K562 (cell line): ENCODE data around the gene PHOSPHO1. TPM values are rescaled to one million over a fixed set of nuclear protein-coding genes. Genes with fewer than 3 reads are reported as not detected.

Experiments used
- ATF7 ChIP-seq: fragments of 450-650 bp; IDR thresholded peaks from 2 replicates; pipeline ENCODE4 v1.7.1; 2014; ENCODE audit warnings: mild to moderate bottlenecking, moderate library complexity
- CBX1 ChIP-seq: sonication (generic); IDR thresholded peaks from 2 replicates; pipeline ENCODE4 v1.6.1; 2016; ENCODE audit warnings: antibody characterized with exemption, low read depth, mild to moderate bottlenecking
- CCAR2 ChIP-seq: fragments of 200-400 bp; formaldehyde crosslinking; IDR thresholded peaks from 2 replicates; pipeline ENCODE4 v1.6.1; 2017; ENCODE audit warnings: mild to moderate bottlenecking, low read depth, low read length
- CTCF ChIP-seq, 3 experiments: IDR thresholded peaks in 2 of 3; conservative IDR thresholded peaks in 1 of 3; 2 replicates each; pipeline ENCODE4 v1.5.1; 2011 to 2012; ENCODE audit warnings: low read length in 3 of 3, mild to moderate bottlenecking in 3 of 3, control low read depth in 2 of 3, improper control_type of control experiment in 1 of 3, inconsistent platforms in 1 of 3, low read depth in 1 of 3, mixed read lengths in 1 of 3, moderate library complexity in 1 of 3; ENCODE audit not compliant: insufficient read depth in 2 of 3
- DPF2 ChIP-seq: fragments of 450-650 bp; IDR thresholded peaks from 2 replicates; pipeline ENCODE4 v1.6.1; 2016
- ETS2 ChIP-seq: IDR thresholded peaks from 2 replicates; pipeline ENCODE4 v1.6.1; 2016; ENCODE audit warnings: borderline replicate concordance, missing genetic modification characterization, mild to moderate bottlenecking, moderate library complexity, missing compliant biosample characterization; ENCODE audit not compliant: poor library complexity, severe bottlenecking
- ETV1 ChIP-seq: fragments of 450-650 bp; conservative IDR thresholded peaks from 2 replicates; pipeline ENCODE4 v1.6.1; 2016; ENCODE audit warnings: missing genetic modification characterization, control low read depth, low read depth, missing compliant biosample characterization
- FOXP4 ChIP-seq: sonication (generic); formaldehyde crosslinking; IDR thresholded peaks from 2 replicates; pipeline ENCODE4 v1.8.0; 2022; ENCODE audit warnings: mild to moderate bottlenecking, missing genetic modification reagents, borderline replicate concordance
- HDAC1 ChIP-seq, 2 experiments: fragments of 450-650 bp; IDR thresholded peaks; 2 replicates each; pipeline ENCODE4 v1.6.1; 2016 to 2017; ENCODE audit warnings: inconsistent platforms in 1 of 2, mild to moderate bottlenecking in 1 of 2, moderate library complexity in 1 of 2
- MXI1 ChIP-seq: IDR thresholded peaks from 2 replicates; pipeline ENCODE4 v1.6.1; 2011; ENCODE audit warnings: low read depth, mild to moderate bottlenecking, improper control_type of control experiment, low read length
- NCOA6 ChIP-seq: fragments of 450-650 bp; IDR thresholded peaks from 2 replicates; pipeline ENCODE4 v1.6.1; 2017; ENCODE audit warnings: mild to moderate bottlenecking
- NR2C1 ChIP-seq, 2 experiments: fragments of 450-650 bp; IDR thresholded peaks; 2 replicates each; pipeline ENCODE4 v1.6.1; 2017; ENCODE audit warnings: mild to moderate bottlenecking in 2 of 2, antibody characterized with exemption in 1 of 2, inconsistent platforms in 1 of 2, missing compliant biosample characterization in 1 of 2, missing genetic modification characterization in 1 of 2
- NR2C2 ChIP-seq, 2 experiments: fragments of 200-800 bp in 1 of 2; sonication (Bioruptor generic) in 1 of 2; sonication (generic) in 1 of 2; formaldehyde crosslinking in 1 of 2; IDR thresholded peaks; 2 replicates each; pipeline versions ENCODE4 v1.6.1 to v1.8.0; 2016 to 2022; ENCODE audit warnings: mild to moderate bottlenecking in 1 of 2, missing compliant biosample characterization in 1 of 2, missing genetic modification characterization in 1 of 2, missing genetic modification reagents in 1 of 2
- OTX1 ChIP-seq: fragments of 450-650 bp; formaldehyde crosslinking; IDR thresholded peaks from 2 replicates; pipeline ENCODE4 v1.4.0; 2022; ENCODE audit warnings: mild to moderate bottlenecking
- RBFOX2 ChIP-seq: fragments of 200-400 bp; formaldehyde crosslinking; IDR thresholded peaks from 2 replicates; pipeline ENCODE4 v1.6.1; 2017; ENCODE audit warnings: low read depth, mild to moderate bottlenecking, low read length, moderate library complexity
- SMARCE1 ChIP-seq: fragments of 450-650 bp; IDR thresholded peaks from 2 replicates; pipeline ENCODE4 v1.7.1; 2016; ENCODE audit warnings: mild to moderate bottlenecking
- TAL1 ChIP-seq: fragments of 450-650 bp; IDR thresholded peaks from 2 replicates; pipeline ENCODE4 v1.6.1; 2016; ENCODE audit warnings: mild to moderate bottlenecking
- TBP ChIP-seq: optimal IDR thresholded peaks from 2 replicates; pipeline ENCODE3; 2011; ENCODE audit warnings: low read depth, low read length, improper control_type of control experiment
- USF1 ChIP-seq: sonication (generic); formaldehyde crosslinking; IDR thresholded peaks from 2 replicates; pipeline ENCODE4 v1.9.0; 2022; ENCODE audit warnings: mild to moderate bottlenecking, missing genetic modification reagents
- XRCC4 ChIP-seq: IDR thresholded peaks from one replicate; pipeline ENCODE4 v1.6.1; 2011; ENCODE audit not compliant: insufficient read depth, insufficient read length; ENCODE audit errors: extremely low read depth
- ZBTB2 ChIP-seq: fragments of 450-650 bp; IDR thresholded peaks from 2 replicates; pipeline ENCODE4 v1.6.1; 2016; ENCODE audit warnings: antibody characterized with exemption
- ZNF766 ChIP-seq: fragments of 200-800 bp; sonication (Bioruptor generic); conservative IDR thresholded peaks from 2 replicates; pipeline ENCODE4 v1.6.1; 2016; ENCODE audit warnings: missing genetic modification characterization, missing compliant biosample characterization
- polyA plus RNA-seq, 8 experiments: library from polyadenylated mRNA; depleted of rRNA in 4 of 8; stranded (reverse) in 5 of 8; unstranded in 3 of 8; fragments of >200 nt; fragmentation: Nextera tagmentation in 2 of 8; fragmentation: Illumina TruSeq in 1 of 8; extraction: Ambion mirVana in 2 of 8; extraction: Trizol in 1 of 8; gene quantifications; 2 replicates each; pipeline versions ENCODE4 v1.2.1 to v1.2.3, GENCODE V29; 2011 to 2014; ENCODE audit warnings: inconsistent platforms in 1 of 8, missing spikeins in 1 of 8
- total RNA-seq, 7 experiments: library from RNA; depleted of rRNA in 6 of 7; stranded (reverse); fragments of >200 nt in 6 of 7; fragmentation: Illumina TruSeq in 2 of 7; extraction: Trizol in 2 of 7; gene quantifications; 2 replicates each; pipeline versions ENCODE4 v1.2.1 to v1.2.3, GENCODE V29; 2011 to 2021; ENCODE audit warnings: low replicate concordance in 1 of 7

The PHOSPHO1 gene
- total and polyA plus RNA-seq, 9 of the 15 experiments (the other 6 are each of a cell fraction or from before 2014, with no cell fraction given), result 0.06 to 0.07 TPM; not detected in 7

GRCh38 chr17:49241692-49242397, 11.3 kb upstream of the PHOSPHO1 start (continued):
- TF ChIP-seq CBX1 (no peak), ZBTB2 (peak; percentile 37; the same call in 1 of the 2 replicates), ATF7 (peak; percentile 68; the same call in 1 of the 2 replicates), NR2C2 (CRISPR knock-in tag; IDR thresholded peaks at IDR 0.05) (no peak), NR2C2 (tag; IDR thresholded peaks at IDR 0.05) (peak; percentile 63; the same call in 1 of the 2 replicates), CTCF (IDR thresholded peaks at IDR 0.05 in 2 of 3, conservative IDR thresholded peaks at IDR 0.05 in 1 of 3; ENCODE audit: insufficient read depth in 2 of 3, low read depth in 1 of 3, low read length in 3 of 3) (no peak), MXI1 (no peak), NCOA6 (no peak), CCAR2 (no peak), XRCC4 (no peak), NR2C1 (IDR thresholded peaks at IDR 0.05) (peak; percentile 55; the same call in 1 of the 2 replicates), NR2C1 (tag; IDR thresholded peaks at IDR 0.05) (peak; percentile 37; the same call in 1 of the 2 replicates), OTX1 (CRISPR knock-in tag) (0 out of 2 replicates have a peak, but pooled peaks have one; percentile 61), ETV1 (tag) (no peak), TBP (no peak), USF1 (CRISPR knock-in tag) (peak; percentile 57), RBFOX2 (no peak), SMARCE1 (0 out of 2 replicates have a peak, but pooled peaks have one; percentile 34), HDAC1 (IDR thresholded peaks at IDR 0.05) (peak in 1 of 2 experiments; percentile 70; a peak in 2 of 4 replicates), ZNF766 (CRISPR knock-in tag) (0 out of 2 replicates have a peak, but pooled peaks have one; percentile 58), FOXP4 (no peak), DPF2 (peak; percentile 57; the same call in 1 of the 2 replicates), TAL1 (peak; percentile 52; the same call in 1 of the 2 replicates), ETS2 (tag) (no peak)
